Dermis microvascular lymphatic vessel endothelial cell (primary cell): ENCODE data around the gene RAD9A. TPM values are rescaled to one million over a fixed set of nuclear protein-coding genes. Genes with fewer than 3 reads are reported as not detected.
"Not testable (repeated sequence)": the region's sequence is repeated elsewhere in the genome, so short reads cannot be mapped to it uniquely, and the experiment has no call there.

Source experiments
- DNase-seq, 2 donors: peaks; one replicate each; pipeline versions ENCODE4 v3.0.0 to v3.0.0-alpha.2; 2010; ENCODE audit warnings: low read depth in 2 of 2
- total RNA-seq: library from RNA; depleted of rRNA; stranded (reverse); fragments of >200 nt; gene quantifications from 2 replicates; pipeline ENCODE4 v1.2.1, GENCODE V29; 2014

Gene RAD9A
- total RNA-seq, 1 donor from 2014 or later: 3.6 TPM

DNA sequence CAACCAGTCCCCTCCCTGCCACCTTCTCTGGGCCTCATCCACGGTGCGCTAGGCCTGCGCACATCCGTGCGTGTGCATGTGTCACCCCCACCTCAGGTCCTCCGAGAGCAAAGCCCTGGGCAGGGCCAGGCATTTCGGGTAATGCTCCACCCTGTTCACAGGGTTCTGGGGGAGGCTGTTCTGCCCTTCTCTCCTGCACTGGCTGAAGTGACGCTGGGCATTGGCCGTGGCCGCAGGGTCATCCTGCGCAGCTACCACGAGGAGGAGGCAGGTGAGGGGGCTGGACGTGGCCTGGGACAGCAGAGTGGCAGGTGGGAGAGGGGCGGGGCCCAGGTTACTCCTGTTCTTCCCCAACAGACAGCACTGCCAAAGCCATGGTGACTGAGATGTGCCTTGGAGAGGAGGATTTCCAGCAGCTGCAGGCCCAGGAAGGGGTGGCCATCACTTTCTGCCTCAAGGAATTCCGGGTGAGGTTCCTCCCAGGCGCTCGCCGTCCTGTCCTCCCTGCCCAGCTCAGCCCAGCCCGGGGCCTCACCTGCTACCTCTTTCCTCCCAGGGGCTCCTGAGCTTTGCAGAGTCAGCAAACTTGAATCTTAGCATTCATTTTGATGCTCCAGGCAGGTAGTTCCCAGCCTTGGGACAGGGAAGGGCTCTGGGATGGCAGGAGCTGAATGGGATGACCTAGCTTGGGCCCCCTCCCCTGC, 3.9 kb downstream of the RAD9A start:
- DNase-seq: no peak

DNA sequence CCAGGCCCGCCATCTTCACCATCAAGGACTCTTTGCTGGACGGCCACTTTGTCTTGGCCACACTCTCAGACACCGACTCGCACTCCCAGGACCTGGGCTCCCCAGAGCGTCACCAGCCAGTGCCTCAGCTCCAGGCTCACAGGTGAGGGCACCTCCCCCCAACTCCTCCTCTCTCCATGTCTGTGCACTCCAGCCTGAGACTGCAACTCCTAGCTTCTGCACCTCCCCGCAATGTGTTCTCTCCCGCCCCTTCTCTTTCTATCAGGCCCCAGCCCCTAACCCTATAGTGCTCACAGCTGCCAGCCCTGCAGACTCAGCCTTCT, 4.4 kb downstream of the RAD9A start:
- DNase-seq: no peak

DNA sequence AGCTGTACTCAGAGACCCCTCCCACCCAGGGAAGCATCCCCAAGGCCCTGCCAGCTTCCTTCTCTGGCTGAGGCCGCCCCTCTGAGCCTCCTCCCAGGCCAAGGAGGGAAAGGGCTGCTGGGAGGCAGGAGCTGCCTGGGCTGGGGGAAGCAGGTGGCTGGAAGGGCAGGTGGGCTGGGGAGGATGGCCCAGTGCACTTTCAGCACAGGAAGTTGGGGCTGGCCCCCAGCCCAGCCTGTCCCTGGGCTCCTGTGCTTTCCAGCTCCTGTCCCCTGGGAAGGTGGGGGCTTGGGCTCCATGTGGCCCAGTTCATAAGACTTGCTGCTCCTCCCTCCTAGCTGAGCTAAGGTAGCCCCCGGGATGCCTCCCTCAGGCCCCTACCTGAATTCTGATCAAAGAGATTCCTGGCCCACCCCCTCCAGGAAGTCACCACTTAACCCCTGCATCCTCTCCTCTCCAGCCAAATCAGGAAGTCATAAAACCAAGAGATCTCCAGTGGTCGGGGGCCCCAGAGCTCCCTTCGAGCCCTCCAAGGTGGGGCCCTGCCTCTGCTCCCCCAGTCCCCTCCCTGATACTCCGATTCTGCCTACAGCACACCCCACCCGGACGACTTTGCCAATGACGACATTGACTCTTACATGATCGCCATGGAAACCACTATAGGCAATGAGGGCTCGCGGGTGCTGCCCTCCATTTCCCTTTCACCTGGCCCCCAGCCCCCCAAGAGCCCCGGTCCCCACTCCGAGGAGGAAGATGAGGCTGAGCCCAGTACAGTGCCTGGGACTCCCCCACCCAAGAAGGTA, 5.0 kb downstream of the RAD9A start:
- peak in 1 of 2 donors; percentile 12 for DNase-seq

DNA sequence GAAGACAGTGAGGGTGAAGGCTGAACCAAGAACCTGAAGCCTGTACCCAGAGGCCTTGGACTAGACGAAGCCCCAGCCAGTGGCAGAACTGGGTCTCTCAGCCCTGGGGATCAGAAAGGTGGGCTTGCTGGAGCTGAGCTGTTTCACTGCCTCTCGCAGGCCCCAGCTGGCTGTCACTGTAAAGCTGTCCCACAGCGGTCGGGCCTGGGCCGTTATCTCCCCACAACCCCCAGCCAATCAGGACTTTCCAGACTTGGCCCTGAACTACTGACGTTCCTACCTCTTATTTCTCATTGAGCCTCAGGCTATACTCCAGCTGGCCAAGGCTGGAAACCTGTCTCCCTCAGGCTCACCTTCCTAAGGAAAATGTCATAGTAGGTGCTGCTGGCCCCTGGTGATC, 5.8 kb downstream of the RAD9A start:
- no peak for DNase-seq

DNA sequence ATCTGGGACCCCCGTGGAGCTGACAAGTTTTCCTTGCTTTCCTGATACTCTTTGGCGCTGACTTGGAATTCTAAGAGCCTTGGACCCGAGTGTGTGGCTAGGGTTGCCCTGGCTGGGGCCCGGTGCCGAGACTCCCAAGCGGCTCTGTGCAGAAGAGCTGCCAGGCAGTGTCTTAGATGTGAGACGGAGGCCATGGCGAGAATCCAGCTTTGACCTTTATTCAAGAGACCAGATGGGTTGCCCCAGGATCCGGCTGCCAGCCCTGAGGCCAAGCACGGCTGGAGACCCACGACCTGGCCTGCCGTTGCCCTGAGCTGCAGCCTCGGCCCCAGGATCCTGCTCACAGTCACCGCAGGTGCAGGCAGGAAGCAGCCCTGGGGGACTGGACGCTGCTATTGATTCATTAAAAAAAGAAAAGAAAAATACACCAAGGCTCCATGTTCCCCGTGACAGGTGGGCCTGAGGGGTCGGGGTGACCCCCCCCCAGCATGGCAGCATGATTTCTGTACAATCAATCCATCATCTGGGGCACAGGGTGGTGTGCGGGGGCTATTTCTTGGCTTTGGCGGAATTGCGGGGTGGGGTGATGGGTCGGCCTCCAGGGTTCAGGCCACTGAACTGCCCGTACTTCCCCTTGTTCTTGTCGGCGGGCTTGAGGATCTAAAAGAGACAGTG, 6.3 kb downstream of the RAD9A start:
- DNase-seq: no peak

DNA sequence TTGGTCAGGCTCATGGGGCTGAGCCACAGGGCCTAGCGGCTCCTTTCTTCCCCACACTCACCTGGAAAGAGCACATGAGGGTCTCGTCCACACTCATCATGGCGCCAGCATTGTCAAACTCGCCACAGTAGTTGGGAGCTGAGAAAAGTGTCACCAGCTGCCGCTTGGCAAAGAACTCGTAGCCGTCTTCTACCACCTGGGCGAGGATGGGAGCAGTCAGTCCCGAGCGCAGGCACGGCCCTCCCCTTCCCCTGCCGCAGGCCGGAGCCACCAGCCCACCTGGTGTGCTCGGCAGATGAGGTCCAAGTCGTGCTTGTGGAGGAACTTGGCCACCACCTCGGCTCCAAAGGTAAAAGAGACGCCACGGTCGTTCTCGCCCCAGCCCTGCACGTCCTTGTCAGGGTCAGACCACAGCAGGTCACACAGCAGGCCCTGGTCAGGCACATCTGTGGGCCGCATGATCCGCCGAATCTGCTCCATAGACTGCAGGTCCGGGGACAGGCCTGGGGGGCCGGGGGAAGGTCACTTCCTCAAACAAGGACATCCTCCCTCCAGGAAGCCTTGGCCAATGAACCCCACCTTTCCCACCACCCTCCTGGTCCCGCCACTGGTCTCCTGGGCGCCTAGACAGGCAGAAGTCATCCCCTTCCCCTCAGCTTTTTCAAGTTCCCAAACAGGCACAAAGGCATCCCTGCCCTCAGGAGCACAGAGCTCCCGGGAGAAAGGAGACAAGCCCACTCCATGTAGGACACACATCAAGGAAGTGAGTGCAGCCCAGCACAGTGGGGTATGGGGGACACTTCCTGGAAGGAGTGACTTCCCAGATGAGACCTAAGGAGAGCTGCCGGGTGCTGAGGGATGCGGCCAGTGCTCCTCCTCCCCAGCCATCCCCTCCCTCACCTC, 7.1 kb downstream of the RAD9A start:
- no peak for DNase-seq

DNA sequence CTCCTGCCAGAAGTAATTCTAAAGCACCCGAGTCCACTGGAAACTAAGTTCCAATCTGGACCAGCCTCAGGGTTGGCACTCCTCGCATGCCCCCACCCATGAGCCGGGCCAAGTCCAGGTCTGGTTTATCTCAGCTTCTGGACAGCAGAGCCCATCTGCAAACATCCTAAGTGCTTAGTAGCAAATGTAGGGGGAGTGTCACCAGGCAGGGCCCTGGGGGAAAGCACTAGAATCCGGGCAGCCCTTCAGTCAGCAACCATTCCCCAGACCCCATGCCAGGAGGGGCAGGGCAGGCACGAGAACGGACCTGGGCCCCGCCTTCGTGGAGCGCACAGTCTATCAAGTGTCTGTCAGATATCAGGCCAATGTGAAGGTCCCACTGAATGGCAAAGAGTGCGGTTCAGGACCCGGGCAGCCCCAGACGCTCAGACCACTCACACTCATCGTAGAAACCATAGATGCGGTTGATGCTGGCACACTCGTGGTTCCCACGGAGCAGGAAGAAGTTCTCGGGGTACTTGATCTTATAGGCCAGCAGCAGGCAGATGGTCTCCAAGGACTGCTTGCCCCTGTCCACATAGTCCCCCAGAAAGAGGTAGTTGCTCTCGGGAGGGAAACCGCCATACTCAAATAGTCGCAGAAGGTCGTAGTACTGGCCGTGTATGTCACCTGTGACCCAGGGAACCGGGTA, 8.6 kb downstream of the RAD9A start:
- DNase-seq: no peak

DNA sequence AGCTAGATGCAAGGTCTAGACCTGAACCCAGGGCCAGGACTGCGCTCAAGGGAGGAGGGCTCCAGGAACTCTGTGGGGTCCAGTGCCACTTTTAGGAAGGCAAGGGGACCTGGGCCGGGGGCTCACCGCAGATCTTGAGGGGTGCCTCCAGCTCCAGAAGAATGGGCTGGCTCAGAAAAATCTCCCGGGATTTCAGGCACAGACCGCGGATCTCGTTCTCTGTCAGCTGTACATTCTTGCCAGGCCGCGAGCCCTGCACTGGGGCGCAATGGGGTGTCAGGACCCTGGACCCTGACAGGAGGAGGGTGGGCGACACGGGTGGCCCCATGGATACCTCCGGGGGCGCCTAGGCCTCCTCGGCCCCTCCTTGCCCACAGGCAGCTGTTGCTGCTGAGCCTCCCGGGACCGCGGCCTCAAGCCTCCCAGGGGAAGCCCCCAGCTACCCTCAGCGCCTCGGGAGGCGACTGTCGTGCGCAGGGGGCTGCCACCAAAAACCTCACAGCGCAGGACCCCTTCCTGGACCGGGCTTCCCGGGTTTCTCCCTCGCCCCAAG, 9.2 kb downstream of the RAD9A start:
- peak in 1 of 2 donors; percentile 11 for DNase-seq

DNA sequence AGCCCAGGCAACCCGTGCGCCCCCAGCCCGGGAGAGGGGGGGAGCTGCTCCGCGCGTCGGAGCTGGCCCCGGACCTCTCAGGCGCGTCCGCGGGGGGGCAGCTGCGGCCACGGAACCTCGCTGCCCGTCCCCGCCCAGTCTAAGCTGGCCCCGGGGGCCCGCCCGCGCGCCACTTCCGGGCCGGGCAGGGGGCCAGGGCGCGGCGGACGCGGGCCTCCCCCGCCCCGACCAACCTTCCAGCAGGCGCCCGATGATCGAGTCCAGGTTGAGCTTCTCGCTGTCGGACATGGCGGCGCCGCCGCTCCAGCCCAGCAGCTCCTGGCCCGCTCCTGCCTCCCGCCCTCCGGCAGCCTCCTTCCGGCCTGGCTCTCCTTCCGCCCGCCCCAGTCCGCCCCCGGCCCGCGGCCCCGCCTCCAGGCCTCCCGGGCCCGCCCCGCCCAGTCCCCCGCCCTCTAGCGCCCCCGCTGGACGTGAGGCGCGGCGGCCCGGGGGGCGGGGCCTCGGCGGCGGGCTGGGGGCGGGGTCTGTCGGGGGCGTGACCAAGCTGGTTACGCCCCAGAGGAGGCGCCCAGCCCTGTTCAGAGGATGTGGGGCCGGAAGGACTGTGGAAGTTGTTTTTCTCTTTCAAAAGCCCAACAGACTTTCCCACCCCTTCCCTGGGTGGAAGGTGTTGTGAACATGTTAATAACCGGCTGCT, 9.9 kb downstream of the RAD9A start, which contains the start of gene PPP1CA:
Gene PPP1CA, minus strand, starts transcription at position 364 of the 697 bp plus-strand sequence. Its CDS starts 76 bp downstream, at position 288.
- DNase-seq: peak; percentile 74 to 88

DNA sequence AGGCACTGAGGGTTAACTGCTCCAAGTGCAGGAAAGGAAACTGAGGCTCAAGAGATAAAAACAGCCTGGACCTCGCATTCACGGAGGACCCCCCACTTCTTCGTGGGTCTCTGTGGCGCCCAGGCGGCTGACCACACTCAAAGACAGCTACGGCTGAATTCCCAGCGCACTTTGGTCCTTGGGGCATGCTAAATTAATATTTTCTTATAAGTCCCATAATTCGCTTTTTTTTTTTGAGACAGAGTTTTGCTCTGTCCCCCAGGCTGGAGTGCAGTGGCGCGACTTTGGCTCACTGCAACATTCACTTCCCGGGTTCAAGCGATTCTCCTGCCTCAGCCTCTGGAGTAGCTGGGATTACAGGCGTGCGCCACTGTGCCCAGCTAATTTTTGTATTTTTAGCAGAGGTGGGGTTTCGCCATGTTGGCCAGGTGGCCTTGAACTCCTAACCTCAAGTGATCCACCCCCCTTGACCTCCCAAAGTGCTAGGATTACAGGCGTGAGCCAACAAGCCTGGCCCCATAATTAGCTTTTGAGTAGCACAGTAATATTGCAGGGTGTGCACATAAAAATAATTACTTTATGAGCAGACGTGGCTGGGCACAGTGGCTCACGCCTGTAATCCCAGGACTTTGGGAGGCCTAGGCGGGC, 10.5 kb downstream of the RAD9A start:
- not testable (repeated sequence) for DNase-seq

DNA sequence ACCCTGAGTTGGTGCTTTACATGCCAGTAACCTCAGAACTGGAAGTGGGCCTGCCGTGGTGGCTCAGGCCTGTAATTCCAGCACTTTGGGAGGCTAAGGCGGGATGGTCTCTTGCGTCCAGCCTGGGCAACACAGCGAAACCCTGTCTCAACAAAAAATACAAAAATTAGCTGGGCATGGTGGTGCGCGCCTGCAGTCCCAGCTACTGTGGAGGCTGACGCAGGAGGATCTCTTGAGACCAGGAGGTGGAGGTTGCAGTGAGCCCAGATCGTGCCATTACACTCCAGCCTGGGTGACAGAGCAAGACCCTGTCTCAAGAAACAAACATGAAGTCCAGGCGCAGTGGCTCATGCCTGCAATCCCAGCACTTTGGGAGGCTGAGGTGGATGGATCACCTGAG, 11.3 kb downstream of the RAD9A start:
- not testable (repeated sequence) for DNase-seq

DNA sequence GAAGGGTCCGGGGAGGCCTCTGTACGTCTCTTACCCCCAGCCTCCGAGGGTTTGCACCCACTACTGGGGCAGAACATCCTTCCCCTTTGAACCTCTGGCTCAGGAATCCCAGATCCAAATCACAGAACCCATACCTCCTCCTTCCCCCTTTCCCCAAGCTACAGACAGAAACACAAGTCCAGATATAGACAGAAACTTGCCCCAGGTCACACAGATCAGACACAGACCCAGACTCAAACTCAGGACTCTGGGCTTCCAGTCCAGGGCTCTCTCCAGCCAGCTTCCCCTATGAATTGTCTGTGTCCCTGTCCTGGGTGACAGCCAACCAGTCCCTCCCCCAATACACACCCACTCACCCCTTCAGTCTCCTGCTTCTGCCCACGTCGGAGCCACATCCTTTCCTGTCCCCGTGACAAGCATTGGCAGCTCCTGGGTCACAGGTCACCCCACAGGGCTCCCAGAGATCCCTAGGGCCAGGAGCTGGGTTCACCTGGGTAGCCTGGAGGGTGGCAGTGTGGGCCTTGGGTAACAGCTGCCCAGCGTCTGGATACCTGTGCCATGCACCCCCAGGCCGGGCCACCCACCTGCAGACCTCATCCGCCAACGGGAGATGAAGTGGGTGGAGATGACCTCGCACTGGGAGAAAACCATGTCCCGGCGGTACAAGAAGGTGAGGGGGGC, 12.9 kb downstream of the RAD9A start:
- DNase-seq: no peak

DNA sequence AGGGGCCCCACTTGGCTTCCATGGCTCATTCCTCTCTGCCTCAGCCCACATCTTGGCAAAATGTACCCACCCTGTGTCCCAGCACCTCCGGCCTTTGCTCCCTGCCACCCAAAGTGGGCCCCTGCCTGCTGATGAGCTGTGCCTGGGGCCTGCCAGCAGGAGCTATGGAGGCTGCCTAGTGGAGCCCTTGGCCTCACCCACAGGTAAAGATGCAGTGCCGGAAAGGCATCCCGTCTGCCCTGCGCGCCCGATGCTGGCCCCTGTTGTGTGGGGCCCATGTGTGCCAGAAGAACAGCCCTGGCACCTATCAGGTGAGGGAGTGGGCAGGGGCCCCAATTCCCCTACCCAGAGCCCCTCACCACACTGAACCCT, 13.4 kb downstream of the RAD9A start:
- no peak for DNase-seq

DNA sequence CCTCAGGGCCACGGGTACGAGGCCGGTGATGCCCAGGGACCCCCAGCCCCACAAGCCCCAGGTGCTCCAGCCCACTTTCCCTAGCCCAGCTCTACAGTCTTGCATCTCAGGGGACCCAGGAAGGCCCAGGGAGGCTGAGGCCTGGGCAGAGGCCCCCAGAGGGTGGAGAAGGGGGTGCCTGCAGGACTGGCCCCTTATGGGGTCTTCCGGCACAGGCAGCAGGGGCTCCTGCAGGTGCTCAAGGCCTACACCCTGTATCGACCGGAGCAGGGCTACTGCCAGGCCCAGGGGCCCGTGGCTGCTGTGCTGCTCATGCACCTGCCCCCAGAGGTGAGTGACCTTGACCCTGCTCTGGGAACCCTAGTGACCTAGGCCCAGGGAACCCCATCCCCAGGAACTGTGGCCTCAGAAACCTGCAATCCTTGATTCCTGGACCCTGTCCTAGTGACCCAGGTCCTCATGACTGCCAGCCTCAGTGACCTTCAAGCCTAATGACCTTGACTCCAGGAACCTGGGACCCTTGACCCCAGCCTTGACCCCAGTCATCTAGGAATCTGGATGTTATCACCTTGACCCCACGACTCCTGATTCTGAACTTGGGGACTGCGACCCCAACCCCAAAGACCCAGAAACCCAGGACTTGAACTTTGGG, 14.0 kb downstream of the RAD9A start:
- DNase-seq: no peak

DNA sequence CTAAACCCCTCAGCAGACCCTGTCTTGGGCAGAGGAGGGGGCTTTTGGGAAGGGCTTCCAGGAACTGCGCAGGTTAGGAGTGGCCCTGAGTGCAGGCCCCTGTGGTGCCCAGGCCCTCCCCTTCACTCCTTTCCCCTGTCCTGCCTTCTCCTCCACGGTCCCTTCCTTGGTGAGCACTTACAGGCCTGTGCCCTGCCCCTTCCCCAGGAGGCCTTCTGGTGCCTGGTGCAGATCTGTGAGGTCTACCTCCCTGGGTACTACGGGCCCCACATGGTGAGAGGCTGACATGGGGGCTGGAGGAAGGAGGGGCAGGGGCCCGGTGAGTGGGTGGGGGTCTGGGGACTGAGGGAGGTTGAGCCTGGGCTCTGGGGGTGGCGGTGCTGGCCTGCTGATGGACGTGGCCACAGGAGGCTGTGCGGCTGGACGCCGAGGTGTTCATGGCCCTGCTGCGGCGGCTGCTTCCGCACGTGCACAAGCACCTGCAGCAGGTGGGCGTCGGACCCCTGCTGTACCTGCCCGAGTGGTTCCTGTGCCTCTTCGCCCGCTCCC, 14.7 kb downstream of the RAD9A start:
- DNase-seq: no peak

DNA sequence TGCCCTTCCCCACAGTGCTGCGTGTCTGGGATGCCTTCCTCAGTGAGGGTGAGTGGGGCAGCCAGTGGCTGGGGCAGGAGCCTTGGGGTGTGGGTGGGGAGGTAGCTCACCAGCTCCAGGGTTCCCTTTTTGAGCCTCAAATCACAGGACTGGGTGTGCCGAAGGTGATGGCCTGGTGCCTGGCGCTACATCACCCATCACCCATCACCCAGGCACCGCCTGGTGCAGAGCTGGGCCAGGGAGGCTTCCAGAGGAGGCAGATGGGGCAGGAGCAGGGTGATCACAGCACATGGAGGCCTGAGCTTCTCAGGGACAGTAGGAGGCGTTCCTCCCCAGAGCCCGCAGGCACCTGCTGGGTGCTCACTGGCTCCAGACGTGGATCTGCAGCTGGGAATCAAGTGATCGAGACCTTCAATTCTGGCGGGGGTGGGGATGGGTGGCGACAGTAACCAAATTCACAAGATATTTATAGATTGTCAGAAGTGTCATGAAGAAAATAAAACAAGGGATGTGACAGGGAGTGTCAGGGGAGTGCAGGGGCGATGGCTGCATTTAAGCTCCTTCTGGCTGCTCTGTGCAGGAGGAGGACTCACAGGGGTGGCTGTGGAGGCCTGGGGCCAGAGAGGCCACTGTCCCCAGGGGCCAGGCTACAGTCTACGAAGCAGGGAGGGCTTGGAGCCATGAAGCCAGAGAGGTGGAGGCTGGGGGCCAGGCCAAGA, 15.3 kb downstream of the RAD9A start:
- no peak for DNase-seq

DNA sequence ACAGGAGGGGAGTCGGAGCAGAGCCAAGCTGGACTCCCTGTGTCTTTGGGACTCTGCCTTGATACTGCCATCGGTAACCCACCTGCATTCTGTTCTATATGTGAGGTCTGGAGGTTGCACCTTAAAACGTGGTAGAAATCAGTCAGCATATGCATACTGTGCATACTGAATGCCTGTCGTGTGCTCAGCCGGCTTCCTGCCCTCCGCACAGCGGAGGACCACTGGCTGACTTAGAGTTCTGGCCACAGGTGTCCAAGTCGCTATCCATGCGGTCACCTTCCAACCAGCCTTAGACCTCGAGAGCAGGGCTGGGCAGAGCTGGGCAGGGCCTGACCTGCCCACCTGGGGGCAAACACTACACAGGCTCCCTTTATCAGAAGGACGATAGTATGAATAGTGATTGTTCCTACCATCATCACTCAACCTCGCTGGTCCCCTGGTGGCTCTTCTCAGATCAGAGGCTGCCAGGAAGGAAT, 15.9 kb downstream of the RAD9A start:
- DNase-seq: no peak
